Stimulated activated CD4-positive, alpha-beta T cell treated with anti-CD3 and anti-CD28 coated beads, Interleukin-15, amount 100 ng/mL, for 48 hours (primary cell): ENCODE data around the gene FAS.

ENCODE experiments used
- DNase-seq, 2 donors: peaks; one replicate each; pipeline ENCODE4 v3.0.0-alpha.2; 2020; ENCODE audit warnings: low read depth in 2 of 2

FAS gene

GRCh38 chr10:89035461-89035860 lies 44.9 kb downstream of the FAS start:
- no peak for DNase-seq

DNA sequence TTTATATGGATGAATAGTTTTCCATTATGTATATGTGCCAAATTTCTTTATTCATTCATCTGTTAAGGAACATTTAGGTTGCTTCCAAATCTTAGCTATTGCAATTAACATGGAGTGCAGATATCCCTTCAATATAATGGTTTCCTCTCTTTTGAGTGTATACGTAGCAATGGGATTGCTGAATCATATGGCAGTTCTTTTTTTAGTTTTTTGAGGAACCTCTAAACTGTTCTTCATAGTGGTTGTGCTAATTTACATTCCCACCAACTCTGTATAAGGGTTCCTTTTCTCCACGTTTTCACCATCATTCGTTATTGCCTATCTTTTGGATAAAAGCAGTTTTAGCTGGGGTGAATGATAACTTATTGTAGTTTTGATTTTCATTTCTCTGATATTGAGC lies 46.5 kb downstream of the FAS start:
- DNase-seq = no peak

- DNase-seq = no peak
Observed at GRCh38 chr10:89042562-89042961, 52.0 kb downstream of the FAS start.

DNA sequence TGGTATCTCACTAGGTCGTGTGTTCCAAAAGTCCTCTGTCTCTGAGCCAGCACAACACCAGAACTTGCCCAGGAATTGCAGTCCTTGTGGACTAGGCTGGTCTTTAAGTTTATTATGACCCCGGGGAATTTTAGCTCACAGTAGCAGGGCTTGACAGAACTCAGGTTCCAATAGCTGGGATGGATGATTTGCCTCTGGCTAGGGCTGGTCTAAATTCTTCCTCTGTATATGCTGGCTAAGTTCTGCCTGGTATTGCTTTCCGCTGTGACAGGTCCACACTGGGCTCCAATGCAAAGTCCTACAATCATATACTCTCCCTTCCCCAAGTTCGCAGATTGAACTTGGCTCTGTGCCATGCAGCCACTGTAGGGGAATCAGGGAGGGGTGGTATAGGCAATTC lies 52.5 kb downstream of the FAS start:
- DNase-seq = no peak

- DNase-seq = no peak
Observed at GRCh38 chr10:89047397-89047796, 56.8 kb downstream of the FAS start.

GRCh38 chr10:89051593-89051992 lies 61.0 kb downstream of the FAS start:
- no peak for DNase-seq

GRCh38 chr10:89053555-89053954 lies 63.0 kb downstream of the FAS start:
- DNase-seq = no peak

DNA sequence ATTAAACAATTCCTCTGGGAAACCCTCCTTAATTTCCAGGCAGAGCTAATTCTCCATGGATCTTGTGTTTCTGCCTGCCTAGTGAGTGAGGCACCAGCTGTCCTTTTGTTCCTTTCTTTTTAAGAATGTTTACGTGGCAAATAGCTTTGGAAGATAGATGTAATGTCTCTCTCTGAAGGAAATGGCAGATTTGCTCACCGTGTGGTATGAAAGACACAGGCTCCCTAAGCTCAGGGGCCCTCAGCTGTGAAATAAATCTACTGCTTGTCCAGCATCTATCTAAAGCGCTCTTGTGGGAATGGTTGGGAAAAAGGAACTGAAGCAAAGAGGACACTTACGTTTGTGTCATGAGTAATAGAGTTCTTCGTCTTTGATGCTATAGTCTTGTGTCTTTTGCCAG lies 64.6 kb downstream of the FAS start:
- DNase-seq = no peak

GRCh38 chr10:89062861-89063260 lies 72.3 kb downstream of the FAS start:
- no peak for DNase-seq

GRCh38 chr10:89063465-89063864 lies 72.9 kb downstream of the FAS start:
- no peak for DNase-seq

DNA sequence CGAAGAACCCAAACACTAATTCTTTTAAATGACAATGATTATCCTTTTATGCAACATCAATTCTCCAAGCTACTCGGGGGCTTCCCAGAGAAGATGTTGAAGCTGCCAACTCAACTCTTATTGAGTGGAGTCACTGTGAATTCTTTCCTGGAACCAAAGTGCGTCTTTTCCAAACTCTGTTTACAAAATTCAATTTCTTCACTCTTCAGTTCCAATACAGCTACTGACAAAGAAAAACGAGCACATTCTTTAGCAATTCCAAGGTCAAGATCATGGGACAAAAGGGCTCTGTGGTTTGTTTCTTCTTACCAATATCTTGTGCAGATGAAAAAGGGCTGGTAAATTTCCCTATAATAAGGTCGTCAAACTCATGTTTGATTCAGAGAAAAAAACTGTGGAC lies 74.2 kb downstream of the FAS start:
- DNase-seq = no peak
